Colonic mucosa (tissue), 4 donors: Measurements from ENCODE around the gene GSE1. TPM values are rescaled to one million over a fixed set of nuclear protein-coding genes. Genes with fewer than 3 reads are reported as not detected.

Source experiments
- DNase-seq: peaks from one replicate; pipeline ENCODE4 v3.0.0-alpha.2; 2020
- H3K27ac ChIP-seq: fragments of 200-600 bp; one replicate; pipeline ENCODE4 v1.8.0; 2021
- H3K27me3 ChIP-seq: fragments of 200-600 bp; one replicate; pipeline ENCODE4 v1.8.0; 2021
- H3K36me3 ChIP-seq: fragments of 200-600 bp; one replicate; pipeline ENCODE4 v1.8.0; 2021
- H3K4me1 ChIP-seq: fragments of 200-600 bp; one replicate; pipeline ENCODE4 v1.8.0; 2021; ENCODE audit warnings: mild to moderate bottlenecking
- H3K4me3 ChIP-seq: fragments of 200-600 bp; one replicate; pipeline ENCODE4 v1.8.0; 2021
- H3K9ac ChIP-seq, 2 donors: one replicate each; pipeline ENCODE4 v1.7.0; 2013; ENCODE audit warnings: control low read depth in 2 of 2, low read depth in 2 of 2, low read length in 2 of 2
- H3K9me3 ChIP-seq: fragments of 200-600 bp; one replicate; pipeline ENCODE4 v1.8.0; 2021
- intact Hi-C: fragments of 100-400 bp; cut with DNase I; formaldehyde crosslinking; loops from one replicate; pipeline ENCODE4 v1.14.1; 2022
- total RNA-seq, 2 donors: library from RNA; stranded (reverse); fragmentation: NEBNext Ultra II Directional in 1 of 2; extraction: Animal tissue kit (Norgen Biotek cat#: 25700) in 1 of 2; gene quantifications; one replicate each; pipeline ENCODE4 v1.2.1, GENCODE V29; 2021
- TF ChIP-seq, protein P1 (sequence below): fragments of 200-600 bp; IDR thresholded peaks from one replicate; pipeline ENCODE4 v1.8.0; 2022; ENCODE audit warnings: antibody characterized with exemption, mild to moderate bottlenecking
- donor health status: healthy.
- donor health status: DM: no; HTN: no; CAD: no.
- donor health status: DM: no; HTN: no; CAD: no.

GSE1 gene
- total RNA-seq, 2 donors from 2014 or later: 79.2 to 103 TPM

DNA sequence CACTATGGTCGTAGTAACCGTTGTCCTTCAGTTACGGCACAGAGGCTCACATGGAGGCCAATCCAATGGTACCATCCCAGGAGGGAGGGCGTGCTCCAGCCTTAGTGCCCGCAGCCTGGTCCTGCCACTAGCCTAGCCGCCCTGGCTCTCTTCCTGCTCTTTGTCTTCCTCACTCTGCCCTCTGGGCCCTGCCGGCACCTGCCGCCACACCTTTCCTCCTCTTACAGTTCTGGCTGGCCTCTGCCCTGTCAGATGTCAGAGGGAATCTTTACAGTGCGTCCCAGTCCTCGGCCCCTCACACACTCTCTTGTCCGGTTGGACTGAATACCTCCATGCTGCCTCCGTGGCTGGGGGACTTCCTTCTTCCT is 52.2 kb downstream of the GSE1 start:
- Histone ChIP-seq H3K27ac (no peak overlapping the region), H3K27me3 (no peaks in the 10 kb centered on the region), H3K36me3 (peaks cover 53% of the 10 kb centered on the region), H3K9ac (no peak overlapping the region), H3K4me1 (no peaks in the 10 kb centered on the region), H3K4me3 (no peak overlapping the region), H3K9me3 (no peaks in the 10 kb centered on the region)
- TF ChIP-seq, protein P1, sequence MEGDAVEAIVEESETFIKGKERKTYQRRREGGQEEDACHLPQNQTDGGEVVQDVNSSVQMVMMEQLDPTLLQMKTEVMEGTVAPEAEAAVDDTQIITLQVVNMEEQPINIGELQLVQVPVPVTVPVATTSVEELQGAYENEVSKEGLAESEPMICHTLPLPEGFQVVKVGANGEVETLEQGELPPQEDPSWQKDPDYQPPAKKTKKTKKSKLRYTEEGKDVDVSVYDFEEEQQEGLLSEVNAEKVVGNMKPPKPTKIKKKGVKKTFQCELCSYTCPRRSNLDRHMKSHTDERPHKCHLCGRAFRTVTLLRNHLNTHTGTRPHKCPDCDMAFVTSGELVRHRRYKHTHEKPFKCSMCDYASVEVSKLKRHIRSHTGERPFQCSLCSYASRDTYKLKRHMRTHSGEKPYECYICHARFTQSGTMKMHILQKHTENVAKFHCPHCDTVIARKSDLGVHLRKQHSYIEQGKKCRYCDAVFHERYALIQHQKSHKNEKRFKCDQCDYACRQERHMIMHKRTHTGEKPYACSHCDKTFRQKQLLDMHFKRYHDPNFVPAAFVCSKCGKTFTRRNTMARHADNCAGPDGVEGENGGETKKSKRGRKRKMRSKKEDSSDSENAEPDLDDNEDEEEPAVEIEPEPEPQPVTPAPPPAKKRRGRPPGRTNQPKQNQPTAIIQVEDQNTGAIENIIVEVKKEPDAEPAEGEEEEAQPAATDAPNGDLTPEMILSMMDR: no peak
- DNase-seq: no peak
- intact Hi-C loops: no loop called here

DNA sequence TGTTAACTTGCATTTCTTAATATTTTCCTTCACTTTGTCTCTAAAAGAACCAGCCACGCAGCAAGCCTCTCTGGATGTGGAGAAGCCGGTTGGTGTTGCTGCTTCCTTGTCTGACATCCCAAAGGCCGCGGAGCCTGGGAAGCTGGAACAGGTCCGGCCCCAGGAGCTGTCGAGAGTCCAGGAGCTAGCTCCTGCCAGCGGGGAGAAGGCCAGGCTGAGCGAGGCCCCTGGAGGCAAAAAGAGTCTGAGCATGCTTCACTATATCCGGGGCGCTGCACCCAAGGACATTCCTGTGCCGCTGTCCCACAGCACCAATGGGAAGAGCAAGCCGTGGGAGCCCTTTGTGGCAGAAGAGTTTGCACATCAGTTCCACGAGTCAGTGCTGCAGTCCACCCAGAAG is 52.8 kb downstream of the GSE1 start:
- intact Hi-C loops: no loop called here
- TF ChIP-seq, protein P1: no peak
- H3K27me3 ChIP-seq: no peaks in the 10 kb centered on the region
- H3K4me3 ChIP-seq: no peak overlapping the region
- H3K9ac ChIP-seq: no peak overlapping the region
- no peak for DNase-seq
- H3K9me3 ChIP-seq: no peaks in the 10 kb centered on the region
- no peaks in the 10 kb centered on the region for H3K4me1 ChIP-seq
- H3K27ac ChIP-seq: no peak overlapping the region
- H3K36me3 ChIP-seq: peaks cover 53% of the 10 kb centered on the region

DNA sequence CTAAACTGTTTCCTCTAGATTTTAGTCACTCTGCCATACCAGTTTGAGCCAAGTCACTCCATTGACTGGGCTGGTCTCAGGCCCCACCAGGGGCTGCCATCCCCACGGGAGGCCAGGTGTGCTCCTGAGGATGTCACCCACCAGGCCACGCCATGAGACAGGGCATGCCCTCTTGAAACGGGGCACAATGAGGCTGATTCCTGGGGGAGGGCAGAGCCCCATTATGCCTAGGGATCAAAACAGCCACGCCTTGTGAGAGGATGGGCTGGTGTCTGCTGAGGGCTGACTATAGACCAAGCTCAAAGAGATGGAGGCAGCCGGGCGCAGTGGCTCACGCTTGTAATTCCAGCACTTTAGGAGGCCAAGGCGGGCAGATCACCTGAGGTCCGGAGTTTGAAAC is 54.1 kb downstream of the GSE1 start:
- no peak for DNase-seq
- H3K4me3 ChIP-seq: no peak overlapping the region
- TF ChIP-seq, protein P1: no peak
- H3K9me3 ChIP-seq: no peaks in the 10 kb centered on the region
- no peaks in the 10 kb centered on the region for H3K27me3 ChIP-seq
- no peaks in the 10 kb centered on the region for H3K4me1 ChIP-seq
- intact Hi-C loops: no loop called here
- H3K36me3 ChIP-seq: peaks cover 42% of the 10 kb centered on the region
- H3K9ac ChIP-seq: no peak overlapping the region
- no peak overlapping the region for H3K27ac ChIP-seq

DNA sequence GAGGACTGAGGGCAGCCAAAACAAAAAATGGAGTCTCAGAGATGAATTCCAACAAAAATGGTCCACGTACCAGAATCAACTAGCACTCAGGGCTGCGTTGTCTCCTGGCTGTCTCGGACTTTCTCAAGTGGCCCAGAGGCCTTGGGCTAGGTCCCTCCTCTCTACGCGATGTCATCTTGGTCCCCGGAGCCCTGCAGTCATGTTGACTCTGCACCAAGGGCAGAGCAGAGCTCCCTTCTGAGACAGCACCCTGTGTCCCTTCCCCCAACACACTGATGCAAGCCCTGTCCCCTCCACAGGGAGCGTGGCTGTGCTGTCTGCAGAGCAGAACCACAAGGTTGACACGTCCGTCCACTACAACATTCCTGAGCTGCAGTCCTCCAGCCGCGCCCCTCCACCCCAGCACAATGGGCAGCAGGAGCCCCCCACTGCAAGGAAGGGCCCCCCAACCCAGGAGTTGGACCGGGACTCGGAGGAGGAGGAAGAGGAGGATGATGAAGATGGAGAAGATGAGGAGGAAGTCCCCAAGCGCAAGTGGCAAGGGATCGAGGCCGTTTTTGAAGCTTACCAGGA is 54.8 kb downstream of the GSE1 start:
- Histone ChIP-seq H3K9ac (no peak overlapping the region), H3K4me1 (no peaks in the 10 kb centered on the region), H3K27ac (no peak overlapping the region), H3K27me3 (no peaks in the 10 kb centered on the region), H3K9me3 (no peaks in the 10 kb centered on the region), H3K36me3 (peaks cover 35% of the 10 kb centered on the region), H3K4me3 (no peak overlapping the region)
- TF ChIP-seq, protein P1: no peak
- intact Hi-C loops: no loop called here
- no peak for DNase-seq

DNA sequence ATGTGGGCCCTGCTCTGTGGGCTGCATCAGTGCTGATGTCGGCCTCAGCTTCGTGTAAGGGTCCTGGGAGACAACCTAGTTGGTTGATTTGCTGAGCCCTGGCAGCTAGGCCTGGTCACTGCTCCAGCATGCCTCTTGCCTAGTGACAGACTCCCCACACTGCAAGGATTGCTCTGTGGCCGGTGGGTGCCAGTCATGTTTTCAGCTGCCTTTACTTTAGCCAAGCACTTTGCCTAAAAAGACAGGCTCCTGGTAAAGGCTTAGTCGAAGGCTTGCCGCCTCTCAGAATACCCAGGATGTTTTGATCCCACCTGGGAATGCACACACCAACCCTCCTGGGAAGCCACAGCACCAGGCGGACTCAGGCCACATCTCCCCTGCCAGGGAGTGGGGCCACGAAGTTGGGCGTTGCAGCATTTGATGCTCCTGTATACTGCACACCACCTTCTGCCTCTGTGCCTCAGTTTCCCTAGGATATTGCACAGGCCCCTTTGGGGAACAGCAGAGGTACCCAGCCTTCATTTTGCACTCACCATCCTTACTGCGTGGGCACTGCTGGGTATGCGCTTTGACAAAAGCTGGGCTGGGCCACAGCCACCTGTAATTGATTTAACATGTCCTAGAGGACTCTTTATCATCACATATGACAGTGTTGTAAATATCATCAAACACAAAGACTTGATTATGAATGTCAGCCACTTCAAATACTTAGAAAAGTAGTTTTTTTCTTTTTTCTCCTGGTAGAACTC is 55.7 kb downstream of the GSE1 start:
- Histone ChIP-seq H3K4me1 (no peaks in the 10 kb centered on the region), H3K27ac (no peak overlapping the region), H3K27me3 (no peaks in the 10 kb centered on the region), H3K9me3 (no peaks in the 10 kb centered on the region), H3K4me3 (no peak overlapping the region), H3K36me3 (peaks cover 29% of the 10 kb centered on the region), H3K9ac (no peak overlapping the region)
- TF ChIP-seq, protein P1: no peak
- DNase-seq: no peak
- intact Hi-C loops: no loop called here
